Right lobe of liver (tissue), 6 donors: ENCODE measurements around the gene ENGASE. TPM values are rescaled to one million over a fixed set of nuclear protein-coding genes. Genes with fewer than 3 reads are reported as not detected.
A peak's percentile ranks its signal among the peaks of the same experiment; 100 is the strongest.

Source experiments
- ATAC-seq, 4 donors: fragments of 200-7000 bp; cut with Tn5 transposase; one replicate each; pipeline ENCODE4 v1.9.1; 2020; ENCODE audit warnings: mild to moderate bottlenecking in 4 of 4, moderate library complexity in 4 of 4
- DNase-seq, 3 donors: peaks; one replicate each; pipeline ENCODE4 v3.0.0-alpha.2; 2020
- H3K27ac ChIP-seq, 3 donors: fragments of 200-600 bp; one replicate each; pipeline ENCODE4 v1.8.0; 2022
- H3K27me3 ChIP-seq, 2 donors: fragments of 200-600 bp; one replicate each; pipeline ENCODE4 v1.8.0; 2022
- H3K36me3 ChIP-seq, 4 donors: fragments of 200-600 bp; sonication (generic) in 1 of 4; one replicate each; pipeline versions ENCODE4 v1.5.1 to v1.8.0; 2017 to 2022; ENCODE audit warnings: control low read depth in 1 of 4
- H3K4me1 ChIP-seq, 4 donors: fragments of 200-600 bp; sonication (generic) in 1 of 4; one replicate each; pipeline versions ENCODE4 v1.5.1 to v1.8.0; 2017 to 2022; ENCODE audit warnings: control low read depth in 1 of 4
- H3K4me3 ChIP-seq, 3 donors: fragments of 200-600 bp; one replicate each; pipeline ENCODE4 v1.8.0; 2022
- H3K9me3 ChIP-seq, 4 donors: fragments of 200-600 bp; sonication (generic) in 1 of 4; one replicate each; pipeline versions ENCODE4 v1.5.1 to v1.8.0; 2017 to 2022; ENCODE audit warnings: control low read depth in 1 of 4
- POLR2A ChIP-seq: fragments of 450-650 bp; IDR thresholded peaks from one replicate; pipeline ENCODE4 v1.6.1; 2017; ENCODE audit warnings: antibody characterized with exemption, mild to moderate bottlenecking
- WGBS: methylation state at CpG from one replicate; pipeline ENCODE4 v1.1.6; 2018; ENCODE audit warnings: low coverage, low lambda C conversion rate; ENCODE audit not compliant: insufficient coverage; ENCODE audit errors: missing lambda C conversion rate; 5-methylcytosine and 5-hydroxymethylcytosine counted together
- intact Hi-C, 2 donors: fragments of 100-400 bp; cut with DNase I; formaldehyde crosslinking; loops; one replicate each; pipeline versions ENCODE4 v1.11.2 to v1.14.1; 2022
- total RNA-seq, 6 experiments: library from RNA; depleted of rRNA in 2 of 6; stranded (reverse); fragments of >200 nt in 2 of 6; fragmentation: NEBNext Ultra II Directional in 3 of 6; extraction: Animal tissue kit (Norgen Biotek cat#: 25700) in 3 of 6; gene quantifications; one replicate each; pipeline versions ENCODE4 v1.1.0 to v1.2.4, GENCODE V29; 2016 to 2023
- TF ChIP-seq, protein P1 (sequence below), 4 donors: fragments of 200-600 bp in 3 of 4; fragments of 450-650 bp in 1 of 4; IDR thresholded peaks; one replicate each; pipeline versions ENCODE4 v1.5.1 to v1.8.0; 2016 to 2022; ENCODE audit warnings: antibody characterized with exemption in 4 of 4, mild to moderate bottlenecking in 2 of 4
- donor health status: DM: no; HTN: yes; CAD: no.
- donor health status: DM: no; HTN: no; CAD: no.
- donor health status: DM: no; HTN: no; CAD: no.
- donor health status: DM: no; HTN: yes; CAD: no.
- donor health status: DM: no; HTN: yes; CAD: no.

Gene ENGASE
- total RNA-seq, 6 experiments from 2014 or later: 7.4 to 63.7 (median 39.1) TPM

DNA sequence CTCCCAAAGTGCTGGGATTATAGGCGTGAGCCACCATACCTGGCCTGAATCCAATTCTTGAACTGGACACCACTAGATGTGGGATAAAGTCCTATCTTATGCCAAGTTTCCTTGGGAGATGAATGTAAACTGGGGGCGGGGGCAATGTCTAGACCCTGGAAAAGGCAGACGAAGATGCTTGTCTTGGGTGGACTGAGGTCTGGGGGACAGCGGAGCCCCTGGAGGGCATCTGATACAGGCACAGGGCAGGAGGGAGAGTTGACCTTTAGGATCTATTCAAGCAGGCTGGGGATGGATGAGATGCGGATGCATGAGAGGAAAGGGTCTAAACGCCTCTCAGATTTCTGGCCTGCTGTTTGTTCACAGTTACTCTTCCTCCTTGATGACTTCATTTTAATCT, 38.9 kb upstream of the ENGASE start:
- H3K4me3 ChIP-seq: no peak overlapping the region
- no peak for ATAC-seq
- intact Hi-C loops: no loop called here
- DNase-seq: no peak
- no peaks in the 10 kb centered on the region for H3K36me3 ChIP-seq
- no peak for TF ChIP-seq POLR2A
- TF ChIP-seq, protein P1, sequence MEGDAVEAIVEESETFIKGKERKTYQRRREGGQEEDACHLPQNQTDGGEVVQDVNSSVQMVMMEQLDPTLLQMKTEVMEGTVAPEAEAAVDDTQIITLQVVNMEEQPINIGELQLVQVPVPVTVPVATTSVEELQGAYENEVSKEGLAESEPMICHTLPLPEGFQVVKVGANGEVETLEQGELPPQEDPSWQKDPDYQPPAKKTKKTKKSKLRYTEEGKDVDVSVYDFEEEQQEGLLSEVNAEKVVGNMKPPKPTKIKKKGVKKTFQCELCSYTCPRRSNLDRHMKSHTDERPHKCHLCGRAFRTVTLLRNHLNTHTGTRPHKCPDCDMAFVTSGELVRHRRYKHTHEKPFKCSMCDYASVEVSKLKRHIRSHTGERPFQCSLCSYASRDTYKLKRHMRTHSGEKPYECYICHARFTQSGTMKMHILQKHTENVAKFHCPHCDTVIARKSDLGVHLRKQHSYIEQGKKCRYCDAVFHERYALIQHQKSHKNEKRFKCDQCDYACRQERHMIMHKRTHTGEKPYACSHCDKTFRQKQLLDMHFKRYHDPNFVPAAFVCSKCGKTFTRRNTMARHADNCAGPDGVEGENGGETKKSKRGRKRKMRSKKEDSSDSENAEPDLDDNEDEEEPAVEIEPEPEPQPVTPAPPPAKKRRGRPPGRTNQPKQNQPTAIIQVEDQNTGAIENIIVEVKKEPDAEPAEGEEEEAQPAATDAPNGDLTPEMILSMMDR (IDR thresholded peaks at IDR 0.05): no peak
- WGBS: 78% methylated on average over 3 of the region's 6 CpGs
- no peak overlapping the region for H3K27ac ChIP-seq
- H3K9me3 ChIP-seq: no peaks in the 10 kb centered on the region
- H3K27me3 ChIP-seq: no peaks in the 10 kb centered on the region
- H3K4me1 ChIP-seq: no peaks in the 10 kb centered on the region

DNA sequence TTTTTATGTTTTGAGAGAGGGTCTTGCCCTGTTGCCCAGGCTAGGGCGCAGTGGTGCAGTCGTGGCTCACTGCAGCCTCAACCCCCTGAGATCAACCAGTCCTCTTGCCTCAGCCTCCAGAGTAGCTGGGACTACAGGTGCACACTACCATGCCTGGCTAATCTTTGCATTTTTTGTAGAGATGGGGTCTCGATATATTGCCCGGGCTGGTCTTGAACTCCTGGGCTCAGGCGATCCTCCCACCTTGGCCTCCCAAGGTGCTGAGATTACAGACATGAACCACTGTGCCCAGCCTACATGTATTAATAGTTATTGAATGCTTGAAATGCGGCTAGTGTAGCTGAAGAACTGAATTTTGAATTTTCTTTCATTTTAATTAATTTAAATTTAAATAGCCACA, 38.4 kb upstream of the ENGASE start:
- no peak for TF ChIP-seq POLR2A
- TF ChIP-seq, protein P1 (IDR thresholded peaks at IDR 0.05): no peak
- WGBS: 81% methylated on average over 5 of the region's 6 CpGs
- ATAC-seq (no peak), DNase-seq (no peak)
- Histone ChIP-seq H3K9me3 (no peaks in the 10 kb centered on the region), H3K4me3 (no peak overlapping the region), H3K27me3 (no peaks in the 10 kb centered on the region), H3K36me3 (no peaks in the 10 kb centered on the region), H3K27ac (no peak overlapping the region), H3K4me1 (no peaks in the 10 kb centered on the region)
- intact Hi-C loops: no loop called here

DNA sequence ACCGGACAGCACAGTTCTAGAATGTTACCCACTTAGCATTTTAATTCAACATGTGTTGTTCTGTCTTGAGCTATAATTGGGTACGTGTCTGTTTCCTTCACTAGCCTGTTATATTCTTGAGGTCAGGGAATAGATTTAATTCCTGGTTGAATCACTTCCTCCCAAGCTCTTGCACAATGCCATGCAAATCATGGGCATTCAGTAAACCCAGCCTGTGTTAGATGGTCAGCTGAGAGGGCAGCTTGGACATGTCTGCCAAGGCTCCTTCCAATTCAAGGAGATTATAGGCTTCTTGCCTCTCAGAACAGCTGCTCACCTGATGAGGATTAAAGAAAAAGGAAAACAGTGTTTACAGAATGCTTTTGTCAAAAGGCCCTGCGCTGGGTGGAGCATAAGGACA, 38.0 kb upstream of the ENGASE start:
- WGBS: 42% methylated on average over 3 of the region's 3 CpGs

DNA sequence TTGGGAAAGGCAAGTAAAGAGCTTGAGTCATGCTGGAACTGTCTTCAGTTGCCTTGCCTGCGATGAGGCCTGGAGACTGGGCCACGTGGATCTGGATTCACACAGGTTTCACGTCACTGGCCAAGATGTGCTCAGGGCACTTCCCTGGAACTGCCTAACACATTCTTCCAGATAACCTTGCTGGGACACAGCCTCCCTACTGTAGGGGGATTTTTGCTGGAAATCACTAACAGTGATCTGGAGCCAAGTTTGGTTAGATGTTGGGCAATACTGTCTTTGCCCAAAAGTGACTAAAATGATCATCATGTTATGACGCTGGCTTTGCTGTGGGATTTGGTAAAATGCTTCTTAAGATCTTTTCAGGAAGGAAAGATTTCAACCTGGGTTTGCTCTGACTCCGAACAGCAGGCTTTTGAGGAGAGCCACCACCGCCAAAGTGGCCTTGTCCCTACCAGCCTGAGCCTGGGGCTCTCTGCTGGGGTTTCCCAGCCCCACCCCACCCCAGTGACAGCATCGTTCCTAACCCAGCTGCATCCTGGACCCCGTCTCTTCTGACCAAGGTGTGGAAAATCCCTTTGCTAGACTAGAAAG, 36.0 kb upstream of the ENGASE start:
- ATAC-seq (peak in 1 of 4 donors; percentile 16), DNase-seq (no peak)
- TF ChIP-seq, protein P1 (IDR thresholded peaks at IDR 0.05): no peak
- no peak for TF ChIP-seq POLR2A
- Histone ChIP-seq H3K27me3 (no peaks in the 10 kb centered on the region), H3K4me1 (no peaks in the 10 kb centered on the region), H3K36me3 (no peaks in the 10 kb centered on the region), H3K4me3 (no peak overlapping the region), H3K9me3 (no peaks in the 10 kb centered on the region), H3K27ac (no peak overlapping the region)
- intact Hi-C loops: no loop called here
- 54% methylated on average over 3 of the region's 8 CpGs for WGBS

More for the DNA sequence above, 38.0 kb upstream of the ENGASE start:
- Histone ChIP-seq H3K27ac (no peak overlapping the region), H3K36me3 (no peaks in the 10 kb centered on the region), H3K4me1 (no peaks in the 10 kb centered on the region), H3K4me3 (no peak overlapping the region), H3K9me3 (no peaks in the 10 kb centered on the region), H3K27me3 (no peaks in the 10 kb centered on the region)
- DNase-seq (no peak), ATAC-seq (peak; percentile 52 to 76 (median 65))
- TF ChIP-seq POLR2A: no peak
- TF ChIP-seq, protein P1 (IDR thresholded peaks at IDR 0.05): no peak
- intact Hi-C loops: no loop called here

DNA sequence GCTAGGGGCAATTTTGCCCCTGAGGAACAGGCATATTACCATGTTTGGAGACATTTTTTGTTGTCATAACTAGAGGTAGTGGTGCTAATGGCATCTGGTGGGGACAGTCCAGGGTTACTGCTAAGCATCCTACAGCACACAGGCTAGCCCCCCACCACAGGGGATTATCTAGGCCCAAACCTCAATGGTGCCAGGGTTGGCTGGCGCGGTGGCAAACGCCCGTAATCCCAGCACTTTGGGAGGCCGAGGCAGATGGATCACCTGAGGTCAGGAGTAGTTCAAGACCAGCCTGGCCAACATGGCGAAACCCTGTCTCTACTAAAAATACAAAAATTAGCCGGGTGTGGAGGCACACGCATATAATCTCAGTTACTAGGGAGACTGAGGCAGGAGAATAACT, 35.5 kb upstream of the ENGASE start:
- no peaks in the 10 kb centered on the region for H3K27me3 ChIP-seq
- no peak for TF ChIP-seq POLR2A
- TF ChIP-seq, protein P1 (IDR thresholded peaks at IDR 0.05): no peak
- H3K36me3 ChIP-seq: no peaks in the 10 kb centered on the region
- intact Hi-C loops: no loop called here
- no peak for ATAC-seq
- no peaks in the 10 kb centered on the region for H3K9me3 ChIP-seq
- DNase-seq: no peak
- no peaks in the 10 kb centered on the region for H3K4me1 ChIP-seq
- WGBS: 73% methylated on average over 6 of the region's 8 CpGs
- H3K4me3 ChIP-seq: no peak overlapping the region
- no peak overlapping the region for H3K27ac ChIP-seq
